Naive thymus-derived CD8-positive, alpha-beta T cell (primary cell): ENCODE data around the gene CMPK2. TPM values are rescaled to one million over a fixed set of nuclear protein-coding genes. Genes with fewer than 3 reads are reported as not detected.

ENCODE experiments used
- ATAC-seq, 2 donors: fragments of 150-1000 bp; cut with Tn5 transposase in 1 of 2; sonication (Bioruptor Pico), chemical (Tn5 transposase) in 1 of 2; 1 replicate in 1 of 2; 2 replicates in 1 of 2; pipeline ENCODE4 v1.10.0; 2021; ENCODE audit warnings: mild to moderate bottlenecking in 2 of 2, moderate library complexity in 2 of 2
- POLR2A ChIA-PET: fragments of 350-600 bp; sonication (Branson Sonifier 250); formaldehyde crosslinking; loops from one replicate; lab custom pipeline; 2021; ENCODE audit warnings: antibody characterized with exemption; lab: Charles Lee
- DNase-seq, 10 donors: peaks; one replicate each; pipeline versions ENCODE4 v3.0.0 to v3.0.0-alpha.2; 2020 to 2022
- H3K27ac Mint-ChIP-seq, 10 donors: one replicate each; pipeline ENCODE4 v1.8.0; 2020 to 2022; ENCODE audit warnings: mild to moderate bottlenecking in 10 of 10, mixed read lengths in 10 of 10, moderate library complexity in 4 of 10, inconsistent platforms in 1 of 10
- H3K27me3 Mint-ChIP-seq, 5 donors: one replicate each; pipeline ENCODE4 v1.8.0; 2021 to 2022; ENCODE audit warnings: mixed read lengths in 5 of 5
- H3K36me3 Mint-ChIP-seq, 3 donors: one replicate each; pipeline ENCODE4 v1.8.0; 2020 to 2022; ENCODE audit warnings: mixed read lengths in 3 of 3, mild to moderate bottlenecking in 2 of 3, inconsistent platforms in 1 of 3
- H3K4me1 Mint-ChIP-seq, 4 donors: one replicate each; pipeline ENCODE4 v1.8.0; 2021 to 2022; ENCODE audit warnings: mixed read lengths in 4 of 4
- H3K4me3 Mint-ChIP-seq, 10 donors: one replicate each; pipeline ENCODE4 v1.8.0; 2020 to 2022; ENCODE audit warnings: mild to moderate bottlenecking in 10 of 10, mixed read lengths in 10 of 10, moderate library complexity in 6 of 10, inconsistent platforms in 1 of 10
- H3K9me3 Mint-ChIP-seq, 9 donors: one replicate each; pipeline ENCODE4 v1.8.0; 2020 to 2022; ENCODE audit warnings: mixed read lengths in 9 of 9, mild to moderate bottlenecking in 3 of 9, inconsistent platforms in 1 of 9, moderate library complexity in 1 of 9
- polyA plus RNA-seq, 3 donors: library from polyadenylated mRNA; unstranded; fragments of 300-500 nt; fragmentation: Illumina TruSeq; gene quantifications; one replicate each; pipeline ENCODE4 v1.2.3, GENCODE V29; 2021
- total RNA-seq, 8 experiments: library from RNA in 2 of 8; stranded (reverse) in 2 of 8; gene quantifications; one replicate each; pipeline ENCODE4 v1.2.3 and lab custom pipeline; 2021 to 2026

The CMPK2 gene, protein sequence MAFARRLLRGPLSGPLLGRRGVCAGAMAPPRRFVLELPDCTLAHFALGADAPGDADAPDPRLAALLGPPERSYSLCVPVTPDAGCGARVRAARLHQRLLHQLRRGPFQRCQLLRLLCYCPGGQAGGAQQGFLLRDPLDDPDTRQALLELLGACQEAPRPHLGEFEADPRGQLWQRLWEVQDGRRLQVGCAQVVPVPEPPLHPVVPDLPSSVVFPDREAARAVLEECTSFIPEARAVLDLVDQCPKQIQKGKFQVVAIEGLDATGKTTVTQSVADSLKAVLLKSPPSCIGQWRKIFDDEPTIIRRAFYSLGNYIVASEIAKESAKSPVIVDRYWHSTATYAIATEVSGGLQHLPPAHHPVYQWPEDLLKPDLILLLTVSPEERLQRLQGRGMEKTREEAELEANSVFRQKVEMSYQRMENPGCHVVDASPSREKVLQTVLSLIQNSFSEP
- 1 to 10 TPM; 3.0 to 3.4 TPM for total RNA-seq
- polyA plus RNA-seq = 1 to 10 TPM; 4.5 to 7.3 (median 4.6) TPM
- total RNA-seq (lab: John Stamatoyannopoulos, UW) = 4.8 to 9.3 (median 5.7) reads per million in 6 experiments

DNA sequence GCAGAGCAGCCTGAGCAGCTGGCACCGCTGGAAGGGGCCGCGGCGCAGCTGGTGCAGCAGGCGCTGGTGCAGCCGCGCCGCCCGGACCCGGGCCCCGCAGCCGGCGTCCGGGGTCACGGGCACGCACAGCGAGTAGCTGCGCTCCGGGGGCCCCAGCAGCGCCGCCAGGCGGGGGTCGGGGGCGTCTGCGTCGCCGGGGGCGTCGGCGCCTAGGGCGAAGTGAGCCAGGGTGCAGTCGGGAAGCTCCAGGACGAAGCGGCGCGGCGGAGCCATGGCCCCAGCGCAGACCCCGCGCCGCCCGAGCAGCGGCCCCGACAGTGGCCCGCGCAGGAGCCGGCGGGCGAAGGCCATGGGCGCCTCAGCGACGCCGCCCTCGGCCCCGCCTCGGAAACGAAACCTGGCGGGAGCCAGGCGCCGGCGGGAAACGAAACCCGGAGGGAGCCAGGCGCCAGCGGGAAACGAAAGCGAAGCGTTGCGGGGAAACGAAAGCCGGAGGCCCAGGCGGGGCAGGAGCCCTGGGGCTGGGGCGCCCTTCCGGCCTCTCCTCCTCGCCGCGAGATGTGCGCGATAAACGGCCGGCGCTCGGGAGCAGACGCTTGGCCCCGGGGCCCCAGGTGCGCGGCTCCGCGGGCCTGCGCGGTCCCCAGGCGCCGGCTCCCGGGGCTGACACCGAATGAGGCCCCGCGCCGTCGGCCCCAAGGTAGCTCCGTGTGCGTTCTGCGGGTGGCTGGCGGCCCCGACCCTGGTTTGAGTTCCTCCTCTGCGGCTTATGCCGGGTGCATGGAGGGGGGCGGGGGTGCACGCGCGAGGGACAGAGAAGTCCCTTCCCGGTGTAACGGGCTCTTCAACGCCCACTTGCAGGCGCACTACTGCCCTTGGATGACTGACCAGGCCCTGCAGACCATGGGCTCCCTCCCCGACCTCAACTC lies at the start of gene CMPK2:
CMPK2 (minus strand) TSS at position 562 of the 929 bp plus-strand sequence; CDS start at position 351, 211 bp downstream.
- DNase-seq (peak; percentile 67 to 84 (median 76)), ATAC-seq (peak; percentile 76)
- Mint-ChIP-seq H3K36me3 (peaks cover 9 to 23% (median 22%) of the 10 kb centered on the region in 3 donors), H3K9me3 (peaks cover 0 to 5% (median under 1%) of the 10 kb centered on the region in 9 donors), H3K4me3 (peak within 1 kb of the TSS; percentile 90 to 100 (median 97)), H3K27ac (peak within 1 kb of the TSS; percentile 87 to 100 (median 94)), H3K4me1 (peaks cover 10 to 46% (median 26%) of the 10 kb centered on the region in 4 donors), H3K27me3 (no peaks in the 10 kb centered on the region)
- POLR2A ChIA-PET = interaction anchor here (0.8 to 3.8 kb wide), 8 partner anchors 12 to 167 kb away, joined by 3 to 61 read pairs (median 4); partner anchors contain the start of gene RSAD2

DNA sequence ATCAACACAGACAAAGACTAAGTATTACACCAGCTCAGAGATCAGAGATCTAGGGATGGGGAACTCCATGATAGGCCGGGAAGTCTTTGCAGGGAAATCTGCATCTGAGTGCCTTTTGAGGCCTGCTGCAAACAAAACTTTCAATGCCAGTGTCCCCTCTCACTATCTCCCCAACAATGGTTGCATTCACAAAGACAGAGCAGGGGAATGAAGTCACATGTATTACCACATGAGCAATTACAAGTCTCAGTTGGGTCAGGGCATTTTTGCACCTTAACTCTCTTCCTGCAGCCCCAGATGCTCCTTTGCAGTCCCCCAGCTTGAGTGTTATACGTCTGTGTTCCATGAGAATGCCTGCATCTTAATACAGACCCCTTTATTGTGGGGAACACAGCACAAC lies 49.7 kb upstream of the CMPK2 start:
- POLR2A ChIA-PET = interaction anchor here (0.6 to 2.4 kb wide), 5 partner anchors 19 to 1766 kb away, joined by 3 to 14 read pairs (median 3); partner anchors contain the start of genes CMPK2, ID2 and RSAD2
- Mint-ChIP-seq H3K27me3 (no peaks in the 10 kb centered on the region), H3K9me3 (peaks cover 0 to 3% (median 0%) of the 10 kb centered on the region in 9 donors), H3K4me3 (peak overlapping the region in 9 of 10 donors; percentile 13 to 88 (median 62)), H3K4me1 (peaks cover 45 to 82% (median 77%) of the 10 kb centered on the region in 4 donors), H3K27ac (peak overlapping the region in 9 of 10 donors; percentile 56 to 92 (median 82)), H3K36me3 (peaks cover 0 to 4% (median 2%) of the 10 kb centered on the region in 3 donors)
- DNase-seq (no peak), ATAC-seq (no peak)

DNA sequence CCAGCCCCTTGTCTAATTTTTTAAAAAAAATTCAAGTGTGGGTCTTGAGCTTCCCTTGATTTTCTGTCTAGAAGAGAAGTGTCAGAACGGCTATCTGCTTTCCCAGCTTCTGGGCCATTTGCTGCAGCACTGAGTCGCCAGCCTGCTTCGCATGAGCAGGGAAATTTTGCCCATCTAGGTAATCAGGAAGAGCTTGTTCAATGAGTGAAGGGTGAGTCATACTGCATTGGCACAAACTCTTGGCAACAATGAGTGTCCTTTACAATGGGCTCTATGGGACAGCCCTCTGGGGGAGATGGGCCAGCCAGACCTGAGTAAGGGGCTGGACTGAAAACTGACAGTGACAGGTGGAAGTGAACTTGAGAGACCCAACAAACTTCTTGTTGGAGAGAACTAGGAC lies 49.1 kb upstream of the CMPK2 start:
- Mint-ChIP-seq H3K27me3 (no peaks in the 10 kb centered on the region), H3K4me1 (peaks cover 46 to 82% (median 77%) of the 10 kb centered on the region in 4 donors), H3K27ac (peak overlapping the region; percentile 56 to 92 (median 83)), H3K36me3 (peaks cover 0 to 4% (median 2%) of the 10 kb centered on the region in 3 donors), H3K4me3 (peak overlapping the region; percentile 9 to 78 (median 60)), H3K9me3 (peaks cover 0 to 3% (median 0%) of the 10 kb centered on the region in 9 donors)
- POLR2A ChIA-PET = interaction anchor here (1.0 to 3.1 kb wide), 5 partner anchors 17 to 1767 kb away, joined by 3 to 15 read pairs (median 11); partner anchors contain the start of genes CMPK2, ID2 and RSAD2
- no peak for ATAC-seq
- no peak for DNase-seq

DNA sequence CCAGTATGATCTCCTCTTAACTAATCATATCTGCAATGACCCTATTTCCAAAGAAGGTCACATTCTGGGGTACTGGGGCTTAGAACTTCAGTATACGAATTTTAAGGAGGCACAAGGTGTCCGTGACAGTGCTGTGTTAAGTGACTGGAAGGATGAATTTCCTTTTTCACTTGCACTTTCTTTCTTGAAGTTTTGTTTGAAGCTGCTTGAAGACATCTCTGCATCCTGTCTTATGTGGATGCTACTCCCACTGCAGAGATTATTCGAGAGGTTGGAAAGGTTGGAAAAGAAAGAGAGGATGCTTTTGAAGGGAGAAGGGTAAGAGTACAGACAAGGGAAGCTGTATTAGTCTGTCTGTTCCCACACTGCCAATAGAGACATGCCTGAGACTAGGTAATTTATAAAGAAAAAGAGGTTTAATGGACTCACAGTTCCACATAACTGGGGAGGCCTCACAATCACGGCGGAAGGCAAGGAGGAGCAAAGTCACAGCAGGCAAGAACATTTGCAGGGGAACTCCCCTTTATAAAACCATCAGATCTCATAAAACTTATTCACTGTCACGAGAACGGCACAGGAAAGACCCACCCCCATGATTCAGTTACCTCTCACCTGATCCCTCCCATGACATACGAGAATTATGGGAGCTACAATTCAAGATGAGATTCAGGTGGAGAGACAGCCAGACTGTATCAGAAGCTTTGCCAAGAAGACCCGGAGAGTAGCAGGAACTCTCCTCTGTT lies 47.9 kb upstream of the CMPK2 start:
- peaks cover 45 to 82% (median 78%) of the 10 kb centered on the region in 4 donors for H3K4me1 Mint-ChIP-seq
- peak overlapping the region; percentile 82 to 99 (median 93) for H3K27ac Mint-ChIP-seq
- H3K4me3 Mint-ChIP-seq = peak overlapping the region; percentile 67 to 88 (median 80)
- ATAC-seq (peak; percentile 31 to 55), DNase-seq (peak in 8 of 10 donors; percentile 30 to 74 (median 56))
- no peaks in the 10 kb centered on the region for H3K27me3 Mint-ChIP-seq
- POLR2A ChIA-PET = interaction anchor here (0.7 to 6.9 kb wide), 8 partner anchors 7 to 656 kb away, joined by 3 to 55 read pairs (median 8); partner anchors contain the start of genes CMPK2 and RSAD2
- H3K9me3 Mint-ChIP-seq = no peaks in the 10 kb centered on the region
- H3K36me3 Mint-ChIP-seq = no peaks in the 10 kb centered on the region

DNA sequence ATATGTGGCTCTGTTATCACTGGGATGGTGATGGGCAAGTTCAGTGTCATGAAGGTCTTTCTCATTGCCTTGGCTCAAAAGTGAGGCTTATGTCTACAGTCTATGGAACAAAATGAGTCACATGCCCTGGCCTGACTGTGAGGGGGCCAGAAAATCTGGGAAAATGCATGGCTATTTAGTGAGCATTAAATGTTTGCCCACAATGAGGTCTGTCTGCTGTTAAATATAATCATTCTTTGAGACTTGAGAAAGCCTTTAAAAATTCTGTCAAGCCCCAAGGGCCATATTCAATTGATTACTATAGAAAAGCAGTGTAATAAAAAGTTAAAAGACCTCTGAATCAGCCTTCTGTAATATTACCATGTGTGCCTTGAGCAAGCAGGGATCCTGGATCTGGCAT lies 46.0 kb upstream of the CMPK2 start:
- Mint-ChIP-seq H3K4me3 (peak overlapping the region in 7 of 10 donors; percentile 11 to 84 (median 52)), H3K9me3 (no peaks in the 10 kb centered on the region), H3K36me3 (peaks cover 0 to 5% (median 3%) of the 10 kb centered on the region in 3 donors), H3K4me1 (peaks cover 57 to 96% (median 94%) of the 10 kb centered on the region in 4 donors), H3K27me3 (no peaks in the 10 kb centered on the region), H3K27ac (peak overlapping the region in 9 of 10 donors; percentile 77 to 99 (median 93))
- ATAC-seq (no peak), DNase-seq (no peak)
- POLR2A ChIA-PET = interaction anchor here (0.8 to 6.9 kb wide), 4 partner anchors 9 to 63 kb away, joined by 3 to 55 read pairs (median 7); partner anchors contain the start of genes CMPK2 and RSAD2

DNA sequence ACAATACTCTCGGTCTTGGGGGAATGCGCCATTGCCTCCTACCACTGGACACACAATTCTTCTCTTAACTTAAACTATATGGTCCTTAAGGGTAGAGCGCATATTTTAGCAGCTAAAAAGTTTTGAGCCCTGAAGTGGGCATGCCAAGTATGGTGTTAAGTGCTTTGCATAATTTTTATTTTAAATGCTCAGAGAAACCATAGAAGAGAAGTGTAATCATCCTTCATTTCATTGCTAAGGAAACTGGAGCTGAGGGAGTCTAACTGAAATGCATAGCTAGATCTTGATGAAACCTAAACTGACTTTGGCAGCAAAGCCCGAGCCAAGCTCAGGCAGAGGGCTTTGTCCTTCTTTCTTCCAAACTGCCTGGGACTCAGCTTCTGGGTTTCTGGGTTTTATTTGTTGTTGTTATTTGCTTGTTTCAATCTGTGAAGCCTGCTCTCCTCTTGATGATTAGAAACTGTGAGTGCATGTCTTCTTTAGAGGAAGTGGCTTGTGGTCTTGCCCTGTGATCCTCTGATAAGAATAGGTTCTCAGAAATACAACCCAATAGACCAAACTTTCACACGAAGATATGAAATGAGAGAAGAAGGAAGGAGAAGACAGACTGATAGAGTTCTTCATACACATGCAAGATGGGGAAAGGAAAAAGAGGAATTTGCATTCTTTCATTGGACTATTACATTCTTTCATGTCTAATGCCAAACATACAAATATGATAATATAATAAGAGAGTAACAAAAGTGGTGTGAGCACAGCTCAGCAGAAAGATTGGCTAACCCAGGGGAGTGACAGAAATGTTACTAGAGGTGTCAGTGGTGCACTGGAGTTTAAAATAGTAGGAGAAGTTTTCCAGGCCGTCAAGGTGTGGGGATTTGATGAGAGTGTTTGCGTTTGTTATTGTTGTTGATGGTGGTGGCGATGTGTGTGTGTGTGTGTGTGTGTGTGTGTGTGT lies 44.0 kb upstream of the CMPK2 start:
- ATAC-seq (peak; percentile 77 to 83), DNase-seq (peak in 6 of 10 donors; percentile 26 to 82 (median 61))
- Mint-ChIP-seq H3K27me3 (no peaks in the 10 kb centered on the region), H3K4me1 (peaks cover 62 to 96% (median 90%) of the 10 kb centered on the region in 4 donors), H3K4me3 (peak overlapping the region; percentile 62 to 86 (median 74)), H3K9me3 (no peaks in the 10 kb centered on the region), H3K36me3 (peaks cover 0 to 9% (median 5%) of the 10 kb centered on the region in 3 donors), H3K27ac (peak overlapping the region; percentile 80 to 99 (median 94))
- POLR2A ChIA-PET = interaction anchor here (0.9 to 6.9 kb wide), 7 partner anchors 11 to 52 kb away, joined by 3 to 55 read pairs (median 4); partner anchors contain the start of gene CMPK2

DNA sequence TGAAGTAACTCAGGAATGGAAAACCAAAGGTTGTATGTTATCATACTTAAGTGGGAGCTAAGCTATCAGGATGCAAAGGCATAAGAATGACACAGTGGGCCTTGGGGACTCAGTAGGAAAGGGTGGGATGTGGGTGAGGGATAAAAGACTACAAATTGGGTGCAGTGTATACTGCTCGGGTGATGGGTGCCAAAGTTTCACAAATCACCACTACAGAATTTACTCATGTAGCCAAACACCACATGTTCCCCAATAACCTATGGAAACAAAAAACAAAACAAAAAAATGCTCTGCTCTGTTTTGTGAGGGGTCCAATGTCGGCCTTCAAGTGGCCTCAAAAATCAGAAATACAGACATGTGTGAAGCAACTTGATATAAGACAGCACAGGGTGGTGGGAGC lies 42.6 kb upstream of the CMPK2 start:
- POLR2A ChIA-PET = interaction anchor here (0.7 to 6.9 kb wide), 3 partner anchors 10 to 12 kb away, joined by 3 to 55 read pairs (median 3); no protein-coding TSS in a partner anchor
- H3K27me3 Mint-ChIP-seq = no peaks in the 10 kb centered on the region
- no peak for DNase-seq
- H3K27ac Mint-ChIP-seq = peak overlapping the region in 8 of 10 donors; percentile 57 to 99 (median 94)
- peak overlapping the region in 4 of 10 donors; percentile 30 to 86 (median 74) for H3K4me3 Mint-ChIP-seq
- ATAC-seq = no peak
- peaks cover 0 to 12% (median 8%) of the 10 kb centered on the region in 3 donors for H3K36me3 Mint-ChIP-seq
- peaks cover 57 to 92% (median 82%) of the 10 kb centered on the region in 4 donors for H3K4me1 Mint-ChIP-seq
- peaks cover 0 to 6% (median 3%) of the 10 kb centered on the region in 9 donors for H3K9me3 Mint-ChIP-seq

DNA sequence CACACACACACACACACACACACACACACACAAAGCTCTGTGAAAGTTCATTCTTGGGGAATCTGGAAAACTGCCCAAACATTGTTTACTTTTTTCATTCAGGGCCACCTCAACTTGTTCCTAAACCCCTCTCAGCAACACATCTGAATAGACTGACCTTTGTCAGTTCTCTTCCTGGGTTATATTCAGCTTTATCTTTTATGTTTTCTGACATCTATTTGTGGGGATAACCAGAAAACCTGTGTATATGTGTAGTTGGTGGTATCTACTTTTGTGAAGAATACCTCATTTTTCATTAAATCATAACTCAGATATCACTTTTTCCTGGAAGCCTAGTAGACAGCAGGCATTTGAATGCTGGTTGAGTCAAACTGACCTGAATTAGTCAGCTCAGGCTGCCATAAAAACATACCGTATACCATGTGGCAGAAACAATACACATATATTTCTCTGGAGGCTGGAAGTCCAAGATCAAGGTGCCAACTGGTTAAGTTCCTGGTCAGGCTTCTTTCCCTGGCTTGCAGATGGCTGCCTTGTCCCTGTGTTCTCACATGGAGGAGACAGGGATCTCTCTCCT lies 40.5 kb upstream of the CMPK2 start:
- H3K4me1 Mint-ChIP-seq = peaks cover 46 to 79% (median 69%) of the 10 kb centered on the region in 4 donors
- POLR2A ChIA-PET = interaction anchor here (1.1 to 1.7 kb wide), 3 partner anchors 10 to 40 kb away, joined by 4 to 5 read pairs (median 4); partner anchors contain the start of gene CMPK2
- H3K36me3 Mint-ChIP-seq = peaks cover 2 to 32% (median 25%) of the 10 kb centered on the region in 3 donors
- H3K4me3 Mint-ChIP-seq = peak overlapping the region in 3 of 10 donors; percentile 16 to 23 (median 22)
- peaks cover 0 to 24% (median 12%) of the 10 kb centered on the region in 9 donors for H3K9me3 Mint-ChIP-seq
- H3K27me3 Mint-ChIP-seq = no peaks in the 10 kb centered on the region
- no peak for ATAC-seq
- no peak for DNase-seq
- peak overlapping the region in 5 of 10 donors; percentile 23 to 96 (median 88) for H3K27ac Mint-ChIP-seq

DNA sequence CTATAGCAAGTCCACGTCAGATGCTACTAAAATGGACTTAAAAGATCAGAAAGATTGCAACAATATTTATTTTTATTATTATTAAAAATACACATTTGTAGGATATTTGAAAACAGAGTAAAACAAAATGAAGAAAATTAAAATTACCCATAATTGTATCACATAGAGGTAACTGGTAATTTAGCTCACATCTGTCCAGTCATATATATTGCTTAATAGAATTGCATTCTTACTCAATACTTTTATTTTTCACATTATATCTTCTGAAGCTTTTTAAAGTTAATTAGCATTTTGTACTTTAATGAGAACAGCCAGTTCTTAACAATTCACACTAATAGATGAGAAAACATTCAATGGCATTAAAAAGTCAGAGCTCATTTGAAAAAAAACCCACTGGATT lies 40.0 kb upstream of the CMPK2 start:
- POLR2A ChIA-PET = interaction anchor here (0.6 to 1.6 kb wide), 6 partner anchors 8 to 40 kb away, joined by 3 to 5 read pairs (median 4); partner anchors contain the start of gene CMPK2
- no peak for ATAC-seq
- Mint-ChIP-seq H3K27ac (peak overlapping the region in 1 of 10 donors; percentile 33), H3K4me3 (peak overlapping the region in 2 of 10 donors; percentile 45 to 50), H3K9me3 (peaks cover 0 to 24% (median 12%) of the 10 kb centered on the region in 9 donors), H3K4me1 (peaks cover 43 to 73% (median 63%) of the 10 kb centered on the region in 4 donors), H3K27me3 (no peaks in the 10 kb centered on the region), H3K36me3 (peaks cover 2 to 37% (median 25%) of the 10 kb centered on the region in 3 donors)
- DNase-seq = no peak
